HepG2 (cell line): ENCODE data around the gene CHMP6. TPM values are rescaled to one million over a fixed set of nuclear protein-coding genes. Genes with fewer than 3 reads are reported as not detected.

ENCODE experiments used
- FOXJ3 ChIP-seq: sonication (generic); formaldehyde crosslinking; IDR thresholded peaks from 2 replicates; pipeline ENCODE4 v1.4.0; 2020; ENCODE audit warnings: missing genetic modification reagents, mild to moderate bottlenecking, borderline replicate concordance
- HINFP ChIP-seq: sonication (generic); formaldehyde crosslinking; IDR thresholded peaks from 2 replicates; pipeline ENCODE4 v1.4.0; 2020; ENCODE audit warnings: low read depth, mild to moderate bottlenecking, missing genetic modification reagents
- IRF1 ChIP-seq: sonication (generic); formaldehyde crosslinking; IDR thresholded peaks from 2 replicates; pipeline ENCODE4 v1.4.0; 2020; ENCODE audit warnings: low read depth, mild to moderate bottlenecking, missing genetic modification reagents
- NFIB ChIP-seq: sonication (generic); formaldehyde crosslinking; IDR thresholded peaks from 2 replicates; pipeline ENCODE4 v1.9.0; 2021; ENCODE audit warnings: missing genetic modification reagents, mild to moderate bottlenecking, borderline replicate concordance
- NFKB2 ChIP-seq: sonication (generic); formaldehyde crosslinking; IDR thresholded peaks from 2 replicates; pipeline ENCODE4 v1.4.0; 2020; ENCODE audit warnings: missing genetic modification reagents, borderline replicate concordance
- PAX8 ChIP-seq: sonication (generic); formaldehyde crosslinking; IDR thresholded peaks from 2 replicates; pipeline ENCODE4 v1.8.0; 2022; ENCODE audit warnings: mild to moderate bottlenecking, missing genetic modification reagents, borderline replicate concordance
- PAXIP1 ChIP-seq: sonication (generic); formaldehyde crosslinking; conservative IDR thresholded peaks from 2 replicates; pipeline ENCODE4 v1.4.0; 2020; ENCODE audit warnings: mild to moderate bottlenecking, missing genetic modification reagents, moderate library complexity
- PHF8 ChIP-seq: sonication (generic); formaldehyde crosslinking; IDR thresholded peaks from 2 replicates; pipeline ENCODE4 v1.5.0; 2020; ENCODE audit warnings: missing genetic modification reagents
- PPARG ChIP-seq: conservative IDR thresholded peaks from 2 replicates; pipeline ENCODE4 v1.6.1; 2016; ENCODE audit warnings: missing biosample characterization, missing genetic modification reagents
- RAD51 ChIP-seq: fragments of 450-650 bp; IDR thresholded peaks from 2 replicates; pipeline ENCODE4 v1.6.1; 2016; ENCODE audit warnings: borderline replicate concordance
- RFXANK ChIP-seq: IDR thresholded peaks from 2 replicates; pipeline ENCODE4 v1.6.1; 2016
- XBP1 ChIP-seq: sonication (generic); formaldehyde crosslinking; IDR thresholded peaks from 2 replicates; pipeline ENCODE4 v1.5.0; 2020; ENCODE audit warnings: missing genetic modification reagents
- ZEB1 ChIP-seq: IDR thresholded peaks from 2 replicates; pipeline ENCODE4 v1.6.1; 2012; ENCODE audit warnings: mild to moderate bottlenecking, low read depth, inconsistent platforms; ENCODE audit not compliant: insufficient replicate concordance
- ZFP91 ChIP-seq: sonication (generic); formaldehyde crosslinking; IDR thresholded peaks from 2 replicates; pipeline ENCODE4 v1.9.0; 2022; ENCODE audit warnings: missing genetic modification reagents, mild to moderate bottlenecking, borderline replicate concordance
- ZKSCAN1 ChIP-seq: fragments of 150-350 bp; IDR thresholded peaks from 2 replicates; pipeline ENCODE4 v1.6.1; 2014; ENCODE audit warnings: low read length
- ZKSCAN5 ChIP-seq: sonication (generic); formaldehyde crosslinking; IDR thresholded peaks from 2 replicates; pipeline ENCODE4 v1.5.1; 2020; ENCODE audit warnings: mild to moderate bottlenecking, missing genetic modification reagents
- ZNF180 ChIP-seq: sonication (generic); formaldehyde crosslinking; IDR thresholded peaks from 2 replicates; pipeline ENCODE4 v1.4.0; 2020; ENCODE audit warnings: low read depth, missing genetic modification reagents, borderline replicate concordance
- ZNF484 ChIP-seq: sonication (generic); formaldehyde crosslinking; IDR thresholded peaks from 2 replicates; pipeline ENCODE4 v1.5.1; 2020; ENCODE audit warnings: mild to moderate bottlenecking, low read depth, missing genetic modification reagents, borderline replicate concordance
- ZNF550 ChIP-seq: sonication (generic); formaldehyde crosslinking; IDR thresholded peaks from 2 replicates; pipeline ENCODE4 v1.4.0; 2020; ENCODE audit warnings: mild to moderate bottlenecking, missing genetic modification reagents, borderline replicate concordance
- ZNF558 ChIP-seq: sonication (generic); formaldehyde crosslinking; IDR thresholded peaks from 2 replicates; pipeline ENCODE4 v1.9.0; 2022; ENCODE audit warnings: mild to moderate bottlenecking, missing genetic modification reagents, borderline replicate concordance
- ZNF749 ChIP-seq: sonication (generic); formaldehyde crosslinking; IDR thresholded peaks from 2 replicates; pipeline ENCODE4 v1.8.0; 2022; ENCODE audit warnings: mild to moderate bottlenecking, missing genetic modification reagents, moderate library complexity, borderline replicate concordance
- ZNF841 ChIP-seq: sonication (generic); formaldehyde crosslinking; IDR thresholded peaks from 2 replicates; pipeline ENCODE4 v1.8.1; 2023; ENCODE audit warnings: missing genetic modification reagents, borderline replicate concordance
- polyA plus RNA-seq, 8 experiments: library from polyadenylated mRNA; depleted of rRNA in 3 of 8; stranded (reverse) in 7 of 8; unstranded in 1 of 8; fragments of >200 nt; fragmentation: Illumina TruSeq in 4 of 8; extraction: Trizol in 4 of 8; gene quantifications; 2 replicates each; pipeline versions ENCODE4 v1.2.1 to v1.2.3, GENCODE V29; 2011 to 2016; ENCODE audit warnings: low read depth in 4 of 8, missing spikeins in 1 of 8, mixed read lengths in 1 of 8; ENCODE audit not compliant: insufficient read depth in 1 of 8
- total RNA-seq, 5 experiments: library from RNA; depleted of rRNA; stranded (reverse); fragments of >200 nt; fragmentation: Illumina TruSeq; extraction: Trizol; gene quantifications; 2 replicates each; pipeline ENCODE4 v1.2.3, GENCODE V29; 2016; ENCODE audit warnings: low read depth in 1 of 5

CHMP6 gene
- total and polyA plus RNA-seq, 2 of the 13 experiments (the other 11 are each of a cell fraction or from before 2014, with no cell fraction given), result 11.1 to 24.2 TPM

GRCh38 chr17:81043725-81044427, 52.2 kb downstream of the CHMP6 start (continued):
- TF ChIP-seq IRF1 (no peak), PAXIP1 (CRISPR knock-in tag) (peak; percentile 87), RFXANK (CRISPR knock-in tag) (0 out of 2 replicates have a peak, but pooled peaks have one; percentile 64), NFIB (CRISPR knock-in tag) (no peak), ZEB1 (peak; percentile 52), PHF8 (CRISPR knock-in tag) (peak; percentile 60; the same call in 1 of the 2 replicates), RAD51 (no peak), NFKB2 (CRISPR knock-in tag) (0 out of 2 replicates have a peak, but pooled peaks have one; percentile 27), ZFP91 (CRISPR knock-in tag) (peak; percentile 38; the same call in 1 of the 2 replicates), ZNF180 (CRISPR knock-in tag) (no peak), FOXJ3 (CRISPR knock-in tag) (no peak; the same call in 1 of the 2 replicates), ZNF558 (CRISPR knock-in tag) (no peak), XBP1 (CRISPR knock-in tag) (no peak), ZKSCAN5 (CRISPR knock-in tag) (no peak), ZNF484 (CRISPR knock-in tag) (no peak), PPARG (CRISPR knock-in tag) (0 out of 2 replicates have a peak, but pooled peaks have one; percentile 58), PAX8 (CRISPR knock-in tag) (0 out of 2 replicates have a peak, but pooled peaks have one; percentile 63), ZNF841 (no peak), ZNF749 (CRISPR knock-in tag) (0 out of 2 replicates have a peak, but pooled peaks have one; percentile 25), ZNF550 (CRISPR knock-in tag) (0 out of 2 replicates have a peak, but pooled peaks have one; percentile 65), ZKSCAN1 (no peak), HINFP (peak; percentile 43; the same call in 1 of the 2 replicates)
